Uterus (tissue), 4 donors: ENCODE results near the gene CHD5. TPM values are rescaled to one million over a fixed set of nuclear protein-coding genes. Genes with fewer than 3 reads are reported as not detected.

Source experiments
- DNase-seq, 2 donors: peaks; one replicate each; pipeline ENCODE4 v3.0.0-alpha.2; 2019 to 2020
- H3K27ac ChIP-seq, 2 donors: fragments of 200-600 bp; sonication (generic); 1 replicate in 1 of 2; 2 replicates in 1 of 2; pipeline ENCODE4 v1.5.1; 2016 to 2018
- H3K27me3 ChIP-seq, 2 donors: fragments of 200-600 bp; sonication (generic); one replicate each; pipeline ENCODE4 v1.5.1; 2018 to 2019; ENCODE audit warnings: control low read depth in 1 of 2
- H3K36me3 ChIP-seq, 2 donors: fragments of 200-600 bp; sonication (generic); one replicate each; pipeline ENCODE4 v1.5.1; 2019; ENCODE audit warnings: control low read depth in 1 of 2
- H3K4me1 ChIP-seq, 2 donors: fragments of 200-600 bp; sonication (generic); one replicate each; pipeline ENCODE4 v1.5.1; 2018 to 2019; ENCODE audit warnings: control low read depth in 1 of 2
- H3K4me3 ChIP-seq, 2 donors: fragments of 200-600 bp; sonication (generic); 1 replicate in 1 of 2; 2 replicates in 1 of 2; pipeline ENCODE4 v1.5.1; 2018 to 2019; ENCODE audit warnings: mild to moderate bottlenecking in 1 of 2
- H3K9me3 ChIP-seq, 2 donors: fragments of 200-600 bp; sonication (generic); one replicate each; pipeline ENCODE4 v1.5.1; 2019; ENCODE audit warnings: control low read depth in 1 of 2
- POLR2A ChIP-seq, 2 donors: fragments of 450-650 bp; IDR thresholded peaks; one replicate each; pipeline ENCODE4 v1.6.1; 2016; ENCODE audit warnings: antibody characterized with exemption in 2 of 2, mild to moderate bottlenecking in 1 of 2, moderate library complexity in 1 of 2
- intact Hi-C: fragments of 100-400 bp; cut with DNase I; formaldehyde crosslinking; loops from one replicate; pipeline ENCODE4 v1.15.1; 2023; ENCODE audit warnings: low total_unique reads
- total RNA-seq, 4 donors: library from RNA; depleted of rRNA in 3 of 4; stranded (reverse); fragments of >200 nt in 3 of 4; gene quantifications; one replicate each; pipeline versions ENCODE4 v1.1.0 to v1.2.4, GENCODE V29; 2014 to 2023
- TF ChIP-seq, protein P1 (sequence below), 4 experiments: fragments of 200-600 bp in 2 of 4; fragments of 450-650 bp in 2 of 4; sonication (generic) in 2 of 4; IDR thresholded peaks; one replicate each; pipeline ENCODE4 v1.5.1; 2016 to 2019; ENCODE audit warnings: antibody characterized with exemption in 4 of 4, mild to moderate bottlenecking in 2 of 4, moderate library complexity in 1 of 4
- donor health status: DM: yes; HTN: yes; CAD: no.

Gene CHD5
- total RNA-seq, 4 donors from 2014 or later = 0.69 to 1.3 TPM; not detected in 2

DNA sequence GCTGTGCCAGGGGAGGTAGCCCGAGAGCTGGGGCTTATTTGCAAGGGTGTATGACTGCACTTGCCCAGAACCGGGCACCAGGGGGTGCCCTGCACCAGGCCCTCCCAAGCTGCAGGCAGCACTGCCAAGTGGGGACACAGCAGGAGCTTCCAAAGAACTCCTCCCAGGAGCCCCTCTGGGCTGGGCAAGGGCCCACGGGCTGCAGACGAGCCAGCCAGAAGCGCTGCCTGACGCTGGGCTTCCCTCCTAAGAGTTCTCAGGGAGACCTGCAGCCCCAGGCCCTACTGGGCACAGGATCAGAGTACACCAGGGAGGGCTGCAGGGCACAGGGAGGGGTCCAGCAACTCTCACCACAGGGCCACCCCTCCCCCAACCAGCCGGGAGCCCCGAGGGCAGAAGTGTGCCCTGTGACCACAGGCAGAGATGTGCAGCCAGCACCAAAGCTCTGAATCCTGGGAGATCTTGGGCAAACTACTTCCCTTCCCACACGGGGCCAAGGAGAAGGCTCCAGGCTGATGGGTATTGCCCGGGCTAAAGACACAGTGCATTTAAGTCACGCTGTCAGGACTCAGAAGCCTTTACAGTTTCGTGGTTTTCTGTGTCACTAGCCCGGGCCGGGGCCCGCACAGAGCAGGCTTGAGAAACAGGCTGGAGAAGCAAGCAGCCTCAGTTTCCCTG, 71.0 kb downstream of the CHD5 start:
- H3K27ac ChIP-seq = no peak overlapping the region
- H3K27me3 ChIP-seq = no peaks in the 10 kb centered on the region

GRCh38 chr1:6108476-6108875, 71.6 kb downstream of the CHD5 start:
- Histone ChIP-seq H3K36me3 (no peaks in the 10 kb centered on the region), H3K27me3 (no peaks in the 10 kb centered on the region), H3K9me3 (no peaks in the 10 kb centered on the region), H3K4me3 (no peak overlapping the region), H3K4me1 (no peaks in the 10 kb centered on the region), H3K27ac (no peak overlapping the region)
- TF ChIP-seq POLR2A (IDR thresholded peaks at IDR 0.05) = no peak
- TF ChIP-seq, protein P1, sequence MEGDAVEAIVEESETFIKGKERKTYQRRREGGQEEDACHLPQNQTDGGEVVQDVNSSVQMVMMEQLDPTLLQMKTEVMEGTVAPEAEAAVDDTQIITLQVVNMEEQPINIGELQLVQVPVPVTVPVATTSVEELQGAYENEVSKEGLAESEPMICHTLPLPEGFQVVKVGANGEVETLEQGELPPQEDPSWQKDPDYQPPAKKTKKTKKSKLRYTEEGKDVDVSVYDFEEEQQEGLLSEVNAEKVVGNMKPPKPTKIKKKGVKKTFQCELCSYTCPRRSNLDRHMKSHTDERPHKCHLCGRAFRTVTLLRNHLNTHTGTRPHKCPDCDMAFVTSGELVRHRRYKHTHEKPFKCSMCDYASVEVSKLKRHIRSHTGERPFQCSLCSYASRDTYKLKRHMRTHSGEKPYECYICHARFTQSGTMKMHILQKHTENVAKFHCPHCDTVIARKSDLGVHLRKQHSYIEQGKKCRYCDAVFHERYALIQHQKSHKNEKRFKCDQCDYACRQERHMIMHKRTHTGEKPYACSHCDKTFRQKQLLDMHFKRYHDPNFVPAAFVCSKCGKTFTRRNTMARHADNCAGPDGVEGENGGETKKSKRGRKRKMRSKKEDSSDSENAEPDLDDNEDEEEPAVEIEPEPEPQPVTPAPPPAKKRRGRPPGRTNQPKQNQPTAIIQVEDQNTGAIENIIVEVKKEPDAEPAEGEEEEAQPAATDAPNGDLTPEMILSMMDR (IDR thresholded peaks at IDR 0.05) = no peak
- intact Hi-C loops = no loop called here
- DNase-seq = no peak

More for the DNA sequence above, 71.0 kb downstream of the CHD5 start:
- DNase-seq = no peak
- Histone ChIP-seq H3K4me1 (no peaks in the 10 kb centered on the region), H3K9me3 (no peaks in the 10 kb centered on the region), H3K36me3 (no peaks in the 10 kb centered on the region), H3K4me3 (no peak overlapping the region)
- no peak for TF ChIP-seq POLR2A (IDR thresholded peaks at IDR 0.05)
- TF ChIP-seq, protein P1 (IDR thresholded peaks at IDR 0.05) = no peak
- intact Hi-C loops = no loop called here

DNA sequence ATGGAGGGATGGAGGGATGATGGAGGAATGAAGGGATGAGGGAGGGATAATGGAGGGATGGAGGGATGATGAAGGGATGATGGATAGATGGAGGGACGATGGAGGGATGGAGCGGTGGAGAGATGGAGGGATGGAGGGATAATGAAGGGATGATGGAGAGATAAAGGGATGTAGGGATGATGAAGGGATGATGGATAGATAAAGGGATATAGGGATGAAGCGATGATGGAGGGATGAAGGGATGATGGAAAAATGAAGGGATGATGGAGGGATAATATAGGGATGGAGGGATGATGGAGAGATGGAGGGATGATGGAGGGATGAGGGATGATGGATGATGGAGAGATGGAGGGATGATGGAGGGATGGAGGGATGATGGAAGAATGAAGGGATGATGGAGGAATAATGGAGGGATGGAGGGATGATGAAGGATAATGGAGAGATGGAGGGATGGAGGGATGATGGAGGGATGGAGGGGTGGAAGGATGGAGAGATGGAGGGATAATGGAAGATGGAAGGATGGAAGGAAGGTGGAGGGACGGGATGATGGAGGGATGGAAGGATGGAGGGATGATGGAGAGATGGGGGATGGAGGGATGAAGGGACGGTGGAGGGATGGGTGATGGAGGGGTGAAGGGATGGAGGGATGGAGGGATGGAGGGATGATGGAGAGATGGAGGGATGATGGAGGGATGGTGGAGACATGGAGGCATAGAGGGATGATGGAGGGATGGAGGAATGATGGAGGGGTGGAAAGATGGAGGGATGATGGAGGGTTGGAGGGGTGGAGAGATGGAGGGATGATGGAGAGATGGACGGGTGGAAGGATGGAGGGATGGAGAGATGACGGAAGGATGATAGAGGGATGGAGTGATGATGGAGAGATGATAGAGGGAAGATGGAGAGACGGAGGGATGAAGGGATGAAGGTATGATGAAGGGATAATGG, 72.4 kb downstream of the CHD5 start:
- Histone ChIP-seq H3K9me3 (no peaks in the 10 kb centered on the region), H3K36me3 (no peaks in the 10 kb centered on the region), H3K4me1 (no peaks in the 10 kb centered on the region), H3K27ac (no peak overlapping the region), H3K27me3 (no peaks in the 10 kb centered on the region), H3K4me3 (no peak overlapping the region)
- intact Hi-C loops = no loop called here
- no peak for TF ChIP-seq POLR2A (IDR thresholded peaks at IDR 0.05)
- TF ChIP-seq, protein P1 (IDR thresholded peaks at IDR 0.05) = no peak
- DNase-seq = no peak

GRCh38 chr1:6106977-6107376, 73.1 kb downstream of the CHD5 start:
- no peak overlapping the region for H3K27ac ChIP-seq
- no peaks in the 10 kb centered on the region for H3K36me3 ChIP-seq
- no peaks in the 10 kb centered on the region for H3K9me3 ChIP-seq
- intact Hi-C loops = no loop called here
- no peak for TF ChIP-seq POLR2A (IDR thresholded peaks at IDR 0.05)
- TF ChIP-seq, protein P1 (IDR thresholded peaks at IDR 0.05) = no peak
- peaks cover 0 to 3% of the 10 kb centered on the region in 2 donors for H3K27me3 ChIP-seq
- no peaks in the 10 kb centered on the region for H3K4me1 ChIP-seq
- no peak overlapping the region for H3K4me3 ChIP-seq
- no peak for DNase-seq

DNA sequence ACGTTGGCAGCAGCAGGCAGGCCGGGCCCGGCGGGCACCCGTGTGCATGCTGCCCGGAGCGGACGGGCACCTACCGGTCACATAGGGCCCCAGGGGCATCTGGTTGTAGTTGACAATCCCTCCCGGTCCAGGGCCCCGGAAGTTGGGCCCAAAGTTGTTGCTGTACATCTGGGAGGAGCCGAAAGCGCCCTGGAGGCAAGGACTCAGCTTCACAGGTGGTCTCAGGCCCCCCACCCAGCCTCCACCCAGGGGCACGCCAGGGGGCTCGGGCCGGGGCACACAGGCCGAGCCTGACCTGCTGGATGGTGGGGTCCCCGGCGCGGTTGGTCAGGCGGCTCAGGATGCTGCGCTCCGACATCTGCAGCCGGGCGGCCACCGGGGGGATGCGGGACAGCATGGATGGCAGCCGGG, 73.8 kb downstream of the CHD5 start:
- no peak overlapping the region for H3K27ac ChIP-seq
- H3K9me3 ChIP-seq = no peaks in the 10 kb centered on the region
- intact Hi-C loops = no loop called here
- H3K4me1 ChIP-seq = no peaks in the 10 kb centered on the region
- peaks cover 0 to 5% of the 10 kb centered on the region in 2 donors for H3K27me3 ChIP-seq
- no peak for DNase-seq
- TF ChIP-seq, protein P1 (IDR thresholded peaks at IDR 0.05) = no peak
- TF ChIP-seq POLR2A (IDR thresholded peaks at IDR 0.05) = no peak
- no peak overlapping the region for H3K4me3 ChIP-seq
- no peaks in the 10 kb centered on the region for H3K36me3 ChIP-seq
